Peyer's patch (tissue), 4 donors: Measurements from ENCODE around the gene SH3TC1. TPM values are rescaled to one million over a fixed set of nuclear protein-coding genes. Genes with fewer than 3 reads are reported as not detected.

Experiments used
- DNase-seq, 3 donors: peaks; one replicate each; pipeline ENCODE4 v3.0.0-alpha.2; 2017 to 2019
- H3K27ac ChIP-seq, 4 donors: fragments of 200-600 bp; sonication (generic); one replicate each; pipeline ENCODE4 v1.5.1; 2016 to 2019
- H3K27me3 ChIP-seq, 2 donors: fragments of 200-600 bp; sonication (generic); one replicate each; pipeline ENCODE4 v1.5.1; 2019
- H3K36me3 ChIP-seq, 3 donors: fragments of 200-600 bp; sonication (generic); one replicate each; pipeline ENCODE4 v1.5.1; 2016 to 2019
- H3K4me1 ChIP-seq, 4 donors: fragments of 200-600 bp; sonication (generic); one replicate each; pipeline ENCODE4 v1.5.1; 2016 to 2019
- H3K4me3 ChIP-seq, 4 donors: fragments of 200-600 bp; sonication (generic); 1 replicate in 3 of 4; 2 replicates in 1 of 4; pipeline ENCODE4 v1.5.1; 2016 to 2019; ENCODE audit warnings: mild to moderate bottlenecking in 1 of 4
- H3K9me3 ChIP-seq, 4 donors: fragments of 200-600 bp; sonication (generic); one replicate each; pipeline ENCODE4 v1.5.1; 2016 to 2019; ENCODE audit warnings: mild to moderate bottlenecking in 1 of 4
- POLR2A ChIP-seq, 2 donors: fragments of 450-650 bp; IDR thresholded peaks; one replicate each; pipeline ENCODE4 v1.5.1; 2017; ENCODE audit warnings: antibody characterized with exemption in 2 of 2, mild to moderate bottlenecking in 2 of 2, moderate library complexity in 2 of 2
- total RNA-seq, 4 donors: library from RNA; depleted of rRNA; stranded (reverse); fragments of >200 nt; gene quantifications; one replicate each; pipeline ENCODE4 v1.1.0, GENCODE V29; 2016
- TF ChIP-seq, protein P1 (sequence below), 6 experiments: fragments of 450-650 bp in 4 of 6; fragments of 200-600 bp in 2 of 6; sonication (generic) in 1 of 6; IDR thresholded peaks; one replicate each; pipeline ENCODE4 v1.5.1; 2017 to 2019; ENCODE audit warnings: antibody characterized with exemption in 6 of 6, mild to moderate bottlenecking in 3 of 6, moderate library complexity in 1 of 6

Gene SH3TC1
- 10 to 100 TPM in 2 of 4 donors, 1 to 10 TPM in 2; 4.2 to 88.3 (median 11.8) TPM for total RNA-seq

GRCh38 chr4:8198906-8199593 is at the start of gene SH3TC1:
SH3TC1 (plus strand) TSS chr4:8199290; CDS start chr4:8205195, 5,905 bp downstream.
- DNase-seq, result peak; percentile 86 to 95 (median 92)
- peak within 1 kb of the TSS; percentile 72 to 93 (median 78) for H3K27ac ChIP-seq
- no peaks in the 10 kb centered on the region for H3K36me3 ChIP-seq
- no peaks in the 10 kb centered on the region for H3K27me3 ChIP-seq
- H3K4me1 ChIP-seq, result peaks cover 0 to 46% (median 29%) of the 10 kb centered on the region in 4 donors
- H3K9me3 ChIP-seq, result no peaks in the 10 kb centered on the region
- TF ChIP-seq POLR2A (IDR thresholded peaks at IDR 0.05), result peak; percentile 41 to 64
- TF ChIP-seq, protein P1, sequence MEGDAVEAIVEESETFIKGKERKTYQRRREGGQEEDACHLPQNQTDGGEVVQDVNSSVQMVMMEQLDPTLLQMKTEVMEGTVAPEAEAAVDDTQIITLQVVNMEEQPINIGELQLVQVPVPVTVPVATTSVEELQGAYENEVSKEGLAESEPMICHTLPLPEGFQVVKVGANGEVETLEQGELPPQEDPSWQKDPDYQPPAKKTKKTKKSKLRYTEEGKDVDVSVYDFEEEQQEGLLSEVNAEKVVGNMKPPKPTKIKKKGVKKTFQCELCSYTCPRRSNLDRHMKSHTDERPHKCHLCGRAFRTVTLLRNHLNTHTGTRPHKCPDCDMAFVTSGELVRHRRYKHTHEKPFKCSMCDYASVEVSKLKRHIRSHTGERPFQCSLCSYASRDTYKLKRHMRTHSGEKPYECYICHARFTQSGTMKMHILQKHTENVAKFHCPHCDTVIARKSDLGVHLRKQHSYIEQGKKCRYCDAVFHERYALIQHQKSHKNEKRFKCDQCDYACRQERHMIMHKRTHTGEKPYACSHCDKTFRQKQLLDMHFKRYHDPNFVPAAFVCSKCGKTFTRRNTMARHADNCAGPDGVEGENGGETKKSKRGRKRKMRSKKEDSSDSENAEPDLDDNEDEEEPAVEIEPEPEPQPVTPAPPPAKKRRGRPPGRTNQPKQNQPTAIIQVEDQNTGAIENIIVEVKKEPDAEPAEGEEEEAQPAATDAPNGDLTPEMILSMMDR (IDR thresholded peaks at IDR 0.05), result no peak
- peak within 1 kb of the TSS; percentile 50 to 63 (median 56) for H3K4me3 ChIP-seq

DNA sequence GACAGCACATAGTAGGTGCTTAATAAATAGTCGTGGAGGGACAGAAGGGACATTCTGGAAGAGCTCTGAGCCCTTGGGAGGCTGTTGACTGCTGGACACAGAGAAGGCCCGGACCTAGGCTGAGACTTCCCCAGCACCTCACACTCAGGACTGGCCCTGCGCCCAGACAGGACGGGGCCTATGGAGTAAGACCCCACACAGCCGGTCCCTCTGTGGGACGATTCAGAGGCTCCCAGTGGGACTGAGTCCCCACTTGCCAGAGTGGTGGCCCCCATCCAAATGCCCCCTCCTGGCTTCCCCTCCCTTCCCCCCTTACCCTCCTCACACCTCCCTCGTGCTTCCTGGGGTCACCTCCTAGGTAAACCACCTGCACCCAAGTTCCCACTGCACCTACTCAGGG is 49.4 kb upstream of the SH3TC1 start:
- Histone ChIP-seq H3K4me3 (no peak overlapping the region), H3K4me1 (no peaks in the 10 kb centered on the region), H3K9me3 (no peaks in the 10 kb centered on the region), H3K27ac (no peak overlapping the region), H3K27me3 (no peaks in the 10 kb centered on the region), H3K36me3 (no peaks in the 10 kb centered on the region)
- no peak for DNase-seq
- TF ChIP-seq, protein P1 (IDR thresholded peaks at IDR 0.05), result no peak
- no peak for TF ChIP-seq POLR2A (IDR thresholded peaks at IDR 0.05)

DNA sequence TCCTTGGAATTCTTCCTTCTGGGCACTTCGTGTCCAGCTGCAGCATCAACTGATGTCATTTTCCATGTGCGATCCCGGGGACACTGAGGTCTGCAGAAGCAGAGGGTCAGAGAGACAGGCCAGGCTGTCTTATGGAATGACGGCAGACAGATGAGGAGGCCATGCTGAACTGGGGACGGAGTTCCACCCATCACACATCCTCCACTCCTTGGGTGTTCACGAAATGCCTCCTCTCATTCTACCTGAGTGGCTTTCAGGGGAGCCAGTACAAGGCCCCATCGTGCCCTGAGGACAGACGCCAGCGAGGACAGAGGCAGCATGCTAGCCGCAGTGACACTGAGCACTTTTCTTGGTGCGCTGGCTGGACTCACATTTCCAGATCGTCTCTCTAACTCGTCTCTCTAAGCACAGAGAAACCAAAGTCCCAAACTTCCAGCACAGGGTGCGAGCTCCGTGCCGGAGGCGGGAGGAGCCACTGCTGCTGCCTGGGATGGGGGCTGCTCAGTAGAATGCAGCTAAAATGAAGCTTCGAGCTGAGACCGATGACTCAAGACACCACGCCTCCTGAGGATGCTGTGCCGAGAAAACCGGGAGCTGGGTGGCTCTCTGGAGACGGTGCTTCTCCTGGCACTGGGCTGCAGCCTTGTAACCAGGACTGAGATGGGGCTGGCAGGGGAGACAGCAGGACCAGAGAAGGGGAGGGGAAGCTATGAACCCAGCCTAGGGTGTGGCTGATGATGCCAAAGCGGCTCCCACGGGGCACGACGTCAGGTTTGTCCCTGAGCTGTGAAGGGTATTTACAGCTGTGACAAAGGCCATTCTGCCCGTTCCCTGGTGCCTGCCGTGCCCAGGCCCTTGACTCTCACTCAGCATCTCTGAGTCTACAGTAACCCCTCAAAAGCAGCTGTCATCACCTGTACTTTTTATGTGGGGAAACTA is 48.7 kb upstream of the SH3TC1 start:
- H3K27me3 ChIP-seq, result no peaks in the 10 kb centered on the region
- H3K4me1 ChIP-seq, result no peaks in the 10 kb centered on the region
- no peaks in the 10 kb centered on the region for H3K36me3 ChIP-seq
- no peak overlapping the region for H3K27ac ChIP-seq
- H3K4me3 ChIP-seq, result no peak overlapping the region
- DNase-seq, result no peak
- H3K9me3 ChIP-seq, result no peaks in the 10 kb centered on the region
- TF ChIP-seq, protein P1 (IDR thresholded peaks at IDR 0.05), result no peak

- Histone ChIP-seq H3K4me1 (no peaks in the 10 kb centered on the region), H3K4me3 (no peak overlapping the region), H3K36me3 (no peaks in the 10 kb centered on the region), H3K27me3 (no peaks in the 10 kb centered on the region), H3K27ac (no peak overlapping the region), H3K9me3 (no peaks in the 10 kb centered on the region)
- no peak for DNase-seq
- TF ChIP-seq, protein P1 (IDR thresholded peaks at IDR 0.05), result no peak
- TF ChIP-seq POLR2A (IDR thresholded peaks at IDR 0.05), result no peak
These were observed 47.9 kb upstream of the SH3TC1 start for GRCh38 chr4:8151165-8151650.

DNA sequence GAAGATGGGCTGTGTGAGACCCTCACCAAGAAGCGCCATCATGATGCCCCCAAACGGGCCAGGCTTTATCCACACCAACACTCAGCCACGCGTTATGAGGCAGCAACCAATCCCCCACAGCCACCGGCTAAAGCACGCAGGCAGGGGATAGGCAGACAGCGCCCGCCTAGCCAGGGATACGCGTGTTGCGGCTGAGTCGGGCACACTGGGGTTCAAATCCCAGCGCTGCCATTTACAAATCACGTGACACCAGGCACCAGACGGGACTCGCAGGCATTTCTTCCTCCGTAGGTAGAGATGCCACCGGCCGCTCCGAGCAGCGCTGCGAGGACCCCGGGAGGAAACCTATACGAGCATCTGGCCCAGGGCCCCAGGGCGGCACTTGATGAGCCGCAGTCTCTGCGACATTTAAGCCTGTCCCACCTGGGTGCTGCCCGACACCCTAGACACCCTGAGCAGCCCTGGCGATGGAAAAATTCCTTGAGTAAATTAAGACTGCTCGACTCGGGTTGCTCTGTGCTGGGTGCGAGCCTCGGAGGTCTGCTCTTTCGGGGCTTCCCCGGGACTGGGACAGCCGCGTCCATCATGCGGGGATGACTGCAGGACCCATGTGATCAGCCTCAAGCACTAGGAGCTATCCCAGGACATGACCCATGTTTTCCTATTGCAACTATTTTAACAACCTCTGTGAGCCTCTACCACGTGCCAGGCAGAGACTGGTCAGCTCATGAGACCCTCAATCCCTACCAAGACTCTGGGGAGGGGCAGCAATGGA is 46.8 kb upstream of the SH3TC1 start:
- H3K27ac ChIP-seq, result no peak overlapping the region
- H3K4me3 ChIP-seq, result no peak overlapping the region
- DNase-seq, result no peak
- H3K9me3 ChIP-seq, result no peaks in the 10 kb centered on the region
- TF ChIP-seq POLR2A (IDR thresholded peaks at IDR 0.05), result no peak
- TF ChIP-seq, protein P1 (IDR thresholded peaks at IDR 0.05), result no peak
- no peaks in the 10 kb centered on the region for H3K27me3 ChIP-seq
- H3K4me1 ChIP-seq, result no peaks in the 10 kb centered on the region
- H3K36me3 ChIP-seq, result no peaks in the 10 kb centered on the region
